Stomach (tissue), 9 donors: Measurements from ENCODE around the gene C1orf74. TPM values are rescaled to one million over a fixed set of nuclear protein-coding genes. Genes with fewer than 3 reads are reported as not detected.

Source experiments
- DNase-seq, 2 donors: peaks; one replicate each; pipeline versions ENCODE4 v3.0.0 to v3.0.0-alpha.2; 2013 to 2019
- H3K27ac ChIP-seq, 5 donors: fragments of 200-600 bp in 4 of 5; sonication (generic) in 4 of 5; one replicate each; pipeline ENCODE4 v1.5.1; 2013 to 2019; ENCODE audit warnings: mild to moderate bottlenecking in 1 of 5, moderate library complexity in 1 of 5
- H3K27me3 ChIP-seq, 3 donors: fragments of 200-600 bp; sonication (generic); one replicate each; pipeline ENCODE4 v1.5.1; 2017 to 2019; ENCODE audit warnings: mixed run types in 1 of 3
- H3K36me3 ChIP-seq, 4 donors: fragments of 200-600 bp; sonication (generic); 1 replicate in 3 of 4; 2 replicates in 1 of 4; pipeline ENCODE4 v1.5.1; 2016 to 2019
- H3K4me1 ChIP-seq, 4 donors: fragments of 200-600 bp; sonication (generic); one replicate each; pipeline ENCODE4 v1.5.1; 2016 to 2019
- H3K4me3 ChIP-seq, 4 donors: fragments of 200-600 bp; sonication (generic) in 3 of 4; one replicate each; pipeline ENCODE4 v1.5.1; 2016 to 2019; ENCODE audit warnings: mild to moderate bottlenecking in 1 of 4
- H3K9me3 ChIP-seq, 4 donors: fragments of 200-600 bp; sonication (generic); one replicate each; pipeline ENCODE4 v1.5.1; 2016 to 2019
- CTCF ChIP-seq, 7 experiments: fragments of 450-650 bp in 4 of 7; fragments of 200-600 bp in 3 of 7; sonication (generic) in 3 of 7; IDR thresholded peaks; one replicate each; pipeline ENCODE4 v1.5.1; 2016 to 2019; ENCODE audit warnings: antibody characterized with exemption in 7 of 7, control low read depth in 2 of 7, mild to moderate bottlenecking in 1 of 7
- EP300 ChIP-seq: sonication (generic); formaldehyde crosslinking; IDR thresholded peaks from one replicate; pipeline ENCODE4 v1.6.1; 2017; ENCODE audit warnings: antibody characterized with exemption
- POLR2A ChIP-seq, 4 donors: fragments of 450-650 bp; IDR thresholded peaks; one replicate each; pipeline ENCODE4 v1.6.1; 2016; ENCODE audit warnings: antibody characterized with exemption in 4 of 4, control low read depth in 2 of 4, mild to moderate bottlenecking in 1 of 4, moderate library complexity in 1 of 4
- POLR2AphosphoS5 ChIP-seq, 3 donors: sonication (generic); formaldehyde crosslinking; IDR thresholded peaks; one replicate each; pipeline ENCODE4 v1.6.1; 2016; ENCODE audit warnings: antibody characterized with exemption in 3 of 3
- WGBS, 5 donors: extraction: QIAGEN DNeasy Blood & Tissue Kit in 3 of 5; methylation state at CpG; one replicate each; pipeline versions ENCODE4 v1.1.5 to v1.1.7; 2013 to 2018; 5-methylcytosine and 5-hydroxymethylcytosine counted together
- intact Hi-C: fragments of 100-400 bp; cut with DNase I; formaldehyde crosslinking; loops from one replicate; pipeline ENCODE4 v1.15.1; 2023; ENCODE audit warnings: low total_unique reads
- polyA plus RNA-seq, 3 donors: library from polyadenylated mRNA; stranded (reverse); fragments of 200-250 nt; gene quantifications; one replicate each; pipeline ENCODE4 v1.2.3, GENCODE V29; 2013
- total RNA-seq, 5 donors: library from RNA; depleted of rRNA; stranded (reverse); fragments of >200 nt; gene quantifications; one replicate each; pipeline versions ENCODE4 v1.1.0 to v1.2.3, GENCODE V29; 2014 to 2016
- donor health status: healthy with polysubstance abuse.
- donor health status: Bipolar disorder and iron deficiency.
- donor health status: healthy.

Gene C1orf74
- total and polyA plus RNA-seq, 8 donors: 0.72 to 3.6 (median 1.5) TPM; not detected in 1

DNA sequence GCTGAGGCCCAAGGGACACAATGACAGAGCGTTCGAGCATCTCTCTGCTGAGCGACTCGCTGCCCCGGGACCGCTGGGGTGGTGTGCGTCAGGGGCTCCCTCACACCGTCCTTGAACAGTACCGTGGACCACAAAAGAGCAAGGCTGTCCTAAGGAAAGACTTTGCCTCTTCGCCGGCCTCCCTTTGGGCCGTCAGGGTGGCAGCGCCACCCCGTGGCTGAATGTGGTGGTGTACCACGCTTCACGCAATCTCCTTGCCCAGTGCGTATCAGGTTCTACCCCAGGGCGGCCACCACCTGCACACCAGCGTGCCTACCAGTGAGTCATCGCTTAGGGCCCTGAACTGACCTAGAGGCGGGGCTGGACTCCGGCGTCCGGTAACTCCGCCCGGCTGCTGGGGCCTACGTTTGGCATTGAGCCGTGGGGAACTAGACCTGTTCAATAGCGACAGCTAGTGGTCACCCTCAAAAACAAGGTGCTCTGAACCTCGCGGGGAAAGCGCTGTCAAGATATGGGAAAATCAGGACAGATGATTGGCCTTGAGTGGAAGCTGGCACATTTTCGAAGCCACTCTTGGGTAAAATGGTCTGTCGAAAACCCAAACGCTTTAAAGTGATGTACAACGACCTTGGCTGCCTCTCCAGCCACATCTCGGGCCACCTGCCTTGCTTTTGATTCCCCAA, 36.6 kb downstream of the C1orf74 start:
- 9 to 21% (median 12%) methylated on average over 25 to 37 of the region's 37 CpGs for WGBS, 5 donors
- H3K27ac ChIP-seq: peak overlapping the region; percentile 5 to 68 (median 58)

GRCh38 chr1:209746451-209747165, 37.8 kb downstream of the C1orf74 start:
- TF ChIP-seq POLR2A (IDR thresholded peaks at IDR 0.05) (no peak), POLR2AphosphoS5 (IDR thresholded peaks at IDR 0.05) (no peak), CTCF (IDR thresholded peaks at IDR 0.05) (no peak), EP300 (no peak)
- H3K36me3 ChIP-seq: no peaks in the 10 kb centered on the region
- no peaks in the 10 kb centered on the region for H3K27me3 ChIP-seq
- 37 to 55% (median 53%) methylated on average over 4 of the region's 4 CpGs for WGBS, 5 donors
- no peak for DNase-seq
- H3K27ac ChIP-seq: no peak overlapping the region
- intact Hi-C loops: no loop called here
- H3K4me3 ChIP-seq: no peak overlapping the region
- H3K4me1 ChIP-seq: peaks cover 0 to 36% (median 16%) of the 10 kb centered on the region in 4 donors
- H3K9me3 ChIP-seq: no peaks in the 10 kb centered on the region

More for the DNA sequence above, 36.6 kb downstream of the C1orf74 start:
- Histone ChIP-seq H3K4me1 (peaks cover 0 to 25% (median 10%) of the 10 kb centered on the region in 4 donors), H3K9me3 (no peaks in the 10 kb centered on the region), H3K27me3 (no peaks in the 10 kb centered on the region), H3K4me3 (peak overlapping the region; percentile 28 to 29 (median 28)), H3K36me3 (no peaks in the 10 kb centered on the region)
- peak; percentile 96 to 97 for DNase-seq
- intact Hi-C loops: no loop called here
- TF ChIP-seq POLR2AphosphoS5 (IDR thresholded peaks at IDR 0.05): peak in 2 of 3 donors; percentile 46 to 89
- TF ChIP-seq EP300: no peak
- TF ChIP-seq CTCF (IDR thresholded peaks at IDR 0.05): peak in 6 of 7 experiments; percentile 79 to 99 (median 91)
- no peak for TF ChIP-seq POLR2A (IDR thresholded peaks at IDR 0.05)

DNA sequence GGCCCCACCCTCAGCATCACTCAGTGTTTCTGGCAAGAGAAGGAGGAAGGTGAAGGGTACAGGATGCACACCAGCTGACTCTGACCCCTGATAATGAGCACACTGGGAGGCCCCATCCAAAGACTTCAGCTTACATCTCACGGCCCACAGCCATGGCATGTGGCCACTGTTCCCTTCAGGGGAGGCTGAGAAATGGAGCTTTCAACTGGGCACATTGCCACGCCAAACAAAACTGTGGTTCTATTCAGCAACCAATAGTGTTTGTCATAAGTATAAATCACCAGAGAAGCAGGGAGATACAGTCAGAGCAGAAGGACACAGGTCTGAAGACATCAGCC, 41.2 kb downstream of the C1orf74 start:
- WGBS, 5 donors: 20 to 46% (median 26%) methylated on average over 2 of the region's 2 CpGs
- intact Hi-C loops: loop anchor here (5.0 kb wide), 1 partner anchor 166 kb away; no protein-coding TSS in a partner anchor
- no peak for TF ChIP-seq EP300
- no peak for TF ChIP-seq CTCF (IDR thresholded peaks at IDR 0.05)
- TF ChIP-seq POLR2AphosphoS5 (IDR thresholded peaks at IDR 0.05): no peak
- TF ChIP-seq POLR2A (IDR thresholded peaks at IDR 0.05): no peak
- H3K4me1 ChIP-seq: peaks cover 0 to 27% (median 13%) of the 10 kb centered on the region in 4 donors
- H3K27me3 ChIP-seq: no peaks in the 10 kb centered on the region
- peak; percentile 35 to 49 for DNase-seq
- H3K27ac ChIP-seq: peak overlapping the region in 3 of 5 donors; percentile 19 to 40 (median 20)
- H3K9me3 ChIP-seq: no peaks in the 10 kb centered on the region
- no peak overlapping the region for H3K4me3 ChIP-seq
- no peaks in the 10 kb centered on the region for H3K36me3 ChIP-seq

DNA sequence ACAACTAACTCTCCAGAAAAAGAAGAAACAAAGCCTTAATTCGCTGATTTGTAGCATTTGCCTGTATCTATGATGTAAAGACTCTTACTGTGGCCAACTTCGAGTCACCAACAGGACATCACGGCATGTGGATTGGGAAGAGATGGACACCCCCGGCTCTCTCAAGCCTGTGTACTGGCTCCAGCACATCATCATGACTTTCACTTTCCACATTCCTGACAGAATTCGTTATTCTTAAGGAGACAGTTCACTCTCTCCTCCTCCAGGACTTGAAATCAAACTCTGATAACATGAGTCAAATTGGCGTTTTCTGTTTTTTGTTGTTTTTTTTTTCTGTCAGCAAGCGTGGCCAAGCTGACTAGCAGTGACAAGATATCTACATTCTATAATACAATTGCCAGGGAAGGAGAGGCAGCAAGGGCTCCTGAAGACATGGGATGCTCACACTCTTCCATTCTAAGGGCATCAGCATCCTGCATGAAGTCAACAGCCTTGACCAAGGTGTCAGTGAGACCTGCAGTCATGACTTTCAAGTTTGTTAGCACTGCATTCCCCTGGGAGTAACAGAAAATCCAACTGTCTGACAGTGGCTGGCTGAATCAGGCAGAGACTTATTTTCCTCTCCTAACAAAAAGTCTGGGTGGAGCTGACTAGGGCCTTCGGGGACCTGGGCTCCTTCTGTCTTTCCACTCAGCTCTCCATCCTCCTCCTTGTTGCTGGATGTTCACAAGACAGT, 41.8 kb downstream of the C1orf74 start:
- peaks cover 0 to 22% (median 10%) of the 10 kb centered on the region in 4 donors for H3K4me1 ChIP-seq
- H3K9me3 ChIP-seq: no peaks in the 10 kb centered on the region
- H3K36me3 ChIP-seq: no peaks in the 10 kb centered on the region
- H3K27me3 ChIP-seq: no peaks in the 10 kb centered on the region
- H3K4me3 ChIP-seq: no peak overlapping the region
- intact Hi-C loops: loop anchor here (5.0 kb wide), 1 partner anchor 165 kb away; no protein-coding TSS in a partner anchor
- H3K27ac ChIP-seq: peak overlapping the region in 3 of 5 donors; percentile 19 to 40 (median 20)
- TF ChIP-seq CTCF (IDR thresholded peaks at IDR 0.05) (no peak), EP300 (no peak), POLR2AphosphoS5 (IDR thresholded peaks at IDR 0.05) (no peak), POLR2A (IDR thresholded peaks at IDR 0.05) (no peak)
- DNase-seq: peak in 1 of 2 donors; percentile 62
- 37 to 48% (median 43%) methylated on average over 8 of the region's 8 CpGs for WGBS, 5 donors
